WTC11 (cell line): ENCODE data around the gene POLK. TPM values are rescaled to one million over a fixed set of nuclear protein-coding genes. Genes with fewer than 3 reads are reported as not detected.

Source experiments
- ATAC-seq: fragments of 200-7000 bp; cut with Tn5 transposase; 2 replicates; pipeline ENCODE4 v1.10.0; 2021; ENCODE audit warnings: mild to moderate bottlenecking, moderate library complexity
- CTCF ChIA-PET: fragments of 300-600 bp; sonication (Branson Sonifier 250); formaldehyde crosslinking; loops from one replicate; lab custom pipeline; 2021; ENCODE audit warnings: antibody characterized with exemption; lab: Charles Lee
- POLR2A ChIA-PET: fragments of 350-600 bp; sonication (Branson Sonifier 250); formaldehyde crosslinking; loops from one replicate; lab custom pipeline; 2021; ENCODE audit warnings: antibody characterized with exemption; lab: Charles Lee
- DNase-seq: peaks from one replicate; pipeline ENCODE4 v3.0.0; 2021; ENCODE audit warnings: low spot score
- H3K27ac Mint-ChIP-seq: 2 replicates; pipeline ENCODE4 v1.8.0; 2021; ENCODE audit warnings: mixed read lengths
- H3K27me3 Mint-ChIP-seq: 2 replicates; pipeline ENCODE4 v1.8.0; 2021; ENCODE audit warnings: low read depth, mild to moderate bottlenecking, moderate library complexity, mixed read lengths
- H3K36me3 Mint-ChIP-seq: 2 replicates; pipeline ENCODE4 v1.8.0; 2021; ENCODE audit warnings: mixed read lengths
- H3K4me1 Mint-ChIP-seq: 2 replicates; pipeline ENCODE4 v1.8.0; 2022; ENCODE audit warnings: mixed read lengths
- H3K4me3 Mint-ChIP-seq: 2 replicates; pipeline ENCODE4 v1.8.0; 2021; ENCODE audit warnings: mild to moderate bottlenecking, moderate library complexity, mixed read lengths
- H3K9me3 Mint-ChIP-seq: 2 replicates; pipeline ENCODE4 v1.8.0; 2021; ENCODE audit warnings: mixed read lengths
- ATF1 ChIP-seq: sonication (generic); formaldehyde crosslinking; IDR thresholded peaks from 2 replicates; pipeline ENCODE4 v1.8.1; 2023; ENCODE audit warnings: mild to moderate bottlenecking, moderate library complexity, missing genetic modification reagents
- CREM ChIP-seq: sonication (generic); formaldehyde crosslinking; IDR thresholded peaks from 2 replicates; pipeline ENCODE4 v1.8.1; 2022; ENCODE audit warnings: mild to moderate bottlenecking, missing genetic modification reagents, moderate library complexity
- FOXJ3 ChIP-seq: sonication (generic); formaldehyde crosslinking; IDR thresholded peaks from 2 replicates; pipeline ENCODE4 v1.9.0; 2021; ENCODE audit warnings: missing genetic modification reagents, mild to moderate bottlenecking, borderline replicate concordance
- IRF2 ChIP-seq: sonication (generic); formaldehyde crosslinking; IDR thresholded peaks from 2 replicates; pipeline ENCODE4 v1.8.0; 2022; ENCODE audit warnings: low read depth, missing genetic modification reagents, borderline replicate concordance
- JAZF1 ChIP-seq: fragments of 250-450 bp; sonication (Bioruptor Pico); IDR thresholded peaks from 2 replicates; pipeline ENCODE4 v1.9.0; 2021; ENCODE audit warnings: moderate library complexity, mild to moderate bottlenecking, inconsistent platforms
- MYBL2 ChIP-seq: sonication (generic); formaldehyde crosslinking; IDR thresholded peaks from 2 replicates; pipeline ENCODE4 v1.8.1; 2023; ENCODE audit warnings: mild to moderate bottlenecking, moderate library complexity, missing genetic modification reagents
- NFE2L1 ChIP-seq: sonication (generic); formaldehyde crosslinking; IDR thresholded peaks from 2 replicates; pipeline ENCODE4 v1.8.1; 2023; ENCODE audit warnings: missing genetic modification reagents
- PRRX2 ChIP-seq: fragments of 250-450 bp; sonication (Bioruptor Pico); IDR thresholded peaks from 2 replicates; pipeline ENCODE4 v1.8.0; 2021; ENCODE audit warnings: mild to moderate bottlenecking
- RELA ChIP-seq: sonication (generic); formaldehyde crosslinking; IDR thresholded peaks from 2 replicates; pipeline ENCODE4 v1.8.1; 2022; ENCODE audit warnings: missing genetic modification reagents, mild to moderate bottlenecking, borderline replicate concordance
- ZNF219 ChIP-seq: sonication (generic); formaldehyde crosslinking; IDR thresholded peaks from 2 replicates; pipeline ENCODE4 v1.8.0; 2023; ENCODE audit warnings: missing genetic modification reagents, mild to moderate bottlenecking, borderline replicate concordance
- total RNA-seq: library from RNA; stranded (reverse); gene quantifications from 3 replicates; pipeline ENCODE4 v1.2.3, GENCODE V29; 2021
- TF ChIP-seq, protein P1 (sequence below): fragments of 250-450 bp; sonication (Bioruptor Pico); conservative IDR thresholded peaks from 2 replicates; pipeline ENCODE4 v1.9.0; 2021; ENCODE audit warnings: mild to moderate bottlenecking
- TF ChIP-seq, protein P2 (sequence below): sonication (generic); formaldehyde crosslinking; IDR thresholded peaks from 2 replicates; pipeline ENCODE4 v1.8.1; 2023; ENCODE audit warnings: mild to moderate bottlenecking, missing genetic modification reagents, moderate library complexity
- TF ChIP-seq, protein P3 (sequence below): fragments of 250-450 bp; sonication (Bioruptor Pico); IDR thresholded peaks from 2 replicates; pipeline ENCODE4 v1.9.0; 2021; ENCODE audit warnings: mild to moderate bottlenecking, borderline replicate concordance
- TF ChIP-seq, protein P4 (sequence below): sonication (generic); formaldehyde crosslinking; IDR thresholded peaks from 2 replicates; pipeline ENCODE4 v1.8.1; 2022; ENCODE audit warnings: mild to moderate bottlenecking, moderate library complexity, missing genetic modification reagents
- TF ChIP-seq, protein P5 (sequence below): sonication (generic); formaldehyde crosslinking; IDR thresholded peaks from 2 replicates; pipeline ENCODE4 v1.8.0; 2022; ENCODE audit warnings: missing genetic modification reagents

POLK gene
- total RNA-seq, 1 experiment from 2014 or later: 7.1 TPM

DNA sequence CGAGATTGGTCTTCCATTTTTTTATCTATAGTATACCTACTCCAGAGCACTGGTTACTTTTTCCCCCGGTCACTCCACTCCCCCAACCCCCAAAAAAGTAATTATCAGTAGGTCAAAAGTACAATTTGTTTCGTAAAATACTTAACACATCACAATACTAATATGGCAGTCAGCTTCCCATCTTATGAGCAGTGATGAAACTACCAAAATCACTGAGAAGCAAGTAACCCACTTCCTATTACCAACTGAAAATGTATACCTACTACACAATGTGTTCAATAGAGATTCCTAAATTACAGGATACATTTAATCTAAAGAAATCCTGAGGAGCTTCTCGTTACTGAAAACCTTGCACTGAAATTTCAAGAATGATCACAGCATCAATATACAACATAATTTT is 2.1 kb upstream of the POLK start:
- H3K4me1 Mint-ChIP-seq: peaks cover 19% of the 10 kb centered on the region
- no peak for TF ChIP-seq ATF1 (CRISPR knock-in tag)
- TF ChIP-seq, protein P1, sequence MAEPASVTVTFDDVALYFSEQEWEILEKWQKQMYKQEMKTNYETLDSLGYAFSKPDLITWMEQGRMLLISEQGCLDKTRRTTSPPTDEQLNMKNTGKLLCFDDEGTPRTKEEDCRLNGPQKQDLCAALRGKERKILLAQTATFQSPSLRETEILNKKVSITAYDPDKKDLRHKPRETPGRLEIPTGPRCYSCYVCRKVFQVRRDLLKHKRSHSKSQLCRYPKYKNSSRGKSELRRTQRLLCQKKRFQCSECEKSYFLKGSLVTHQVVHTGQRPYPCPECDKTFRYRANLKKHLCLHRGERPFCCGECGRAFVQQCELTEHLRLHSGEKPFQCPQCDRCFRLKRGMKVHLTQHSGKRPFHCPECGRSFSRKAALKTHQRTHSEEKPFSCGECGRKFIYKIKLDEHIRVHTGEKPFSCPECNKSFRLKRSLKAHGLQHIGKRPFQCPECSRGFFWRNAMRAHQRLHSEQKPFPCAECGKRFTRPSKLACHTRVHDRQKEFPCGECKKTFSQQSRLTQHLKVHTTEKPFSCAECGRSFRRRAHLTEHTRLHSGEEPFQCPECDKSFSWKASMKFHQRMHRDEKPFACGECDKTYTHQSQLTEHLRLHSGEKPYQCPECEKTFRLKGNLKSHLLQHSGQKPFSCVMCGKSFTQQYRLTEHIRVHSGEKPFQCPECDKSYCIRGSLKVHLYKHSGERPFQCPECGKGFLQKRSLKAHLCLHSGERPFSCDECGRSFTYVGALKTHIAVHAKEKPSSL (CRISPR knock-in tag): no peak
- TF ChIP-seq JAZF1 (CRISPR knock-in tag): no peak
- TF ChIP-seq CREM (CRISPR knock-in tag): no peak
- TF ChIP-seq, protein P2, sequence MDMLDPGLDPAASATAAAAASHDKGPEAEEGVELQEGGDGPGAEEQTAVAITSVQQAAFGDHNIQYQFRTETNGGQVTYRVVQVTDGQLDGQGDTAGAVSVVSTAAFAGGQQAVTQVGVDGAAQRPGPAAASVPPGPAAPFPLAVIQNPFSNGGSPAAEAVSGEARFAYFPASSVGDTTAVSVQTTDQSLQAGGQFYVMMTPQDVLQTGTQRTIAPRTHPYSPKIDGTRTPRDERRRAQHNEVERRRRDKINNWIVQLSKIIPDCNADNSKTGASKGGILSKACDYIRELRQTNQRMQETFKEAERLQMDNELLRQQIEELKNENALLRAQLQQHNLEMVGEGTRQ (CRISPR knock-in tag): no peak
- TF ChIP-seq, protein P3, sequence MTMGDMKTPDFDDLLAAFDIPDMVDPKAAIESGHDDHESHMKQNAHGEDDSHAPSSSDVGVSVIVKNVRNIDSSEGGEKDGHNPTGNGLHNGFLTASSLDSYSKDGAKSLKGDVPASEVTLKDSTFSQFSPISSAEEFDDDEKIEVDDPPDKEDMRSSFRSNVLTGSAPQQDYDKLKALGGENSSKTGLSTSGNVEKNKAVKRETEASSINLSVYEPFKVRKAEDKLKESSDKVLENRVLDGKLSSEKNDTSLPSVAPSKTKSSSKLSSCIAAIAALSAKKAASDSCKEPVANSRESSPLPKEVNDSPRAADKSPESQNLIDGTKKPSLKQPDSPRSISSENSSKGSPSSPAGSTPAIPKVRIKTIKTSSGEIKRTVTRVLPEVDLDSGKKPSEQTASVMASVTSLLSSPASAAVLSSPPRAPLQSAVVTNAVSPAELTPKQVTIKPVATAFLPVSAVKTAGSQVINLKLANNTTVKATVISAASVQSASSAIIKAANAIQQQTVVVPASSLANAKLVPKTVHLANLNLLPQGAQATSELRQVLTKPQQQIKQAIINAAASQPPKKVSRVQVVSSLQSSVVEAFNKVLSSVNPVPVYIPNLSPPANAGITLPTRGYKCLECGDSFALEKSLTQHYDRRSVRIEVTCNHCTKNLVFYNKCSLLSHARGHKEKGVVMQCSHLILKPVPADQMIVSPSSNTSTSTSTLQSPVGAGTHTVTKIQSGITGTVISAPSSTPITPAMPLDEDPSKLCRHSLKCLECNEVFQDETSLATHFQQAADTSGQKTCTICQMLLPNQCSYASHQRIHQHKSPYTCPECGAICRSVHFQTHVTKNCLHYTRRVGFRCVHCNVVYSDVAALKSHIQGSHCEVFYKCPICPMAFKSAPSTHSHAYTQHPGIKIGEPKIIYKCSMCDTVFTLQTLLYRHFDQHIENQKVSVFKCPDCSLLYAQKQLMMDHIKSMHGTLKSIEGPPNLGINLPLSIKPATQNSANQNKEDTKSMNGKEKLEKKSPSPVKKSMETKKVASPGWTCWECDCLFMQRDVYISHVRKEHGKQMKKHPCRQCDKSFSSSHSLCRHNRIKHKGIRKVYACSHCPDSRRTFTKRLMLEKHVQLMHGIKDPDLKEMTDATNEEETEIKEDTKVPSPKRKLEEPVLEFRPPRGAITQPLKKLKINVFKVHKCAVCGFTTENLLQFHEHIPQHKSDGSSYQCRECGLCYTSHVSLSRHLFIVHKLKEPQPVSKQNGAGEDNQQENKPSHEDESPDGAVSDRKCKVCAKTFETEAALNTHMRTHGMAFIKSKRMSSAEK: no peak
- TF ChIP-seq NFE2L1 (CRISPR knock-in tag): no peak
- TF ChIP-seq PRRX2 (CRISPR knock-in tag): no peak
- TF ChIP-seq, protein P4, sequence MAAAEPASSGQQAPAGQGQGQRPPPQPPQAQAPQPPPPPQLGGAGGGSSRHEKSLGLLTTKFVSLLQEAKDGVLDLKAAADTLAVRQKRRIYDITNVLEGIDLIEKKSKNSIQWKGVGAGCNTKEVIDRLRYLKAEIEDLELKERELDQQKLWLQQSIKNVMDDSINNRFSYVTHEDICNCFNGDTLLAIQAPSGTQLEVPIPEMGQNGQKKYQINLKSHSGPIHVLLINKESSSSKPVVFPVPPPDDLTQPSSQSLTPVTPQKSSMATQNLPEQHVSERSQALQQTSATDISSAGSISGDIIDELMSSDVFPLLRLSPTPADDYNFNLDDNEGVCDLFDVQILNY (CRISPR knock-in tag): no peak
- no peak for TF ChIP-seq MYBL2 (CRISPR knock-in tag)
- no peak for TF ChIP-seq IRF2
- no peak for TF ChIP-seq ZNF219 (CRISPR knock-in tag)
- TF ChIP-seq RELA (CRISPR knock-in tag): no peak
- no peak for TF ChIP-seq FOXJ3 (CRISPR knock-in tag)
- TF ChIP-seq, protein P5, sequence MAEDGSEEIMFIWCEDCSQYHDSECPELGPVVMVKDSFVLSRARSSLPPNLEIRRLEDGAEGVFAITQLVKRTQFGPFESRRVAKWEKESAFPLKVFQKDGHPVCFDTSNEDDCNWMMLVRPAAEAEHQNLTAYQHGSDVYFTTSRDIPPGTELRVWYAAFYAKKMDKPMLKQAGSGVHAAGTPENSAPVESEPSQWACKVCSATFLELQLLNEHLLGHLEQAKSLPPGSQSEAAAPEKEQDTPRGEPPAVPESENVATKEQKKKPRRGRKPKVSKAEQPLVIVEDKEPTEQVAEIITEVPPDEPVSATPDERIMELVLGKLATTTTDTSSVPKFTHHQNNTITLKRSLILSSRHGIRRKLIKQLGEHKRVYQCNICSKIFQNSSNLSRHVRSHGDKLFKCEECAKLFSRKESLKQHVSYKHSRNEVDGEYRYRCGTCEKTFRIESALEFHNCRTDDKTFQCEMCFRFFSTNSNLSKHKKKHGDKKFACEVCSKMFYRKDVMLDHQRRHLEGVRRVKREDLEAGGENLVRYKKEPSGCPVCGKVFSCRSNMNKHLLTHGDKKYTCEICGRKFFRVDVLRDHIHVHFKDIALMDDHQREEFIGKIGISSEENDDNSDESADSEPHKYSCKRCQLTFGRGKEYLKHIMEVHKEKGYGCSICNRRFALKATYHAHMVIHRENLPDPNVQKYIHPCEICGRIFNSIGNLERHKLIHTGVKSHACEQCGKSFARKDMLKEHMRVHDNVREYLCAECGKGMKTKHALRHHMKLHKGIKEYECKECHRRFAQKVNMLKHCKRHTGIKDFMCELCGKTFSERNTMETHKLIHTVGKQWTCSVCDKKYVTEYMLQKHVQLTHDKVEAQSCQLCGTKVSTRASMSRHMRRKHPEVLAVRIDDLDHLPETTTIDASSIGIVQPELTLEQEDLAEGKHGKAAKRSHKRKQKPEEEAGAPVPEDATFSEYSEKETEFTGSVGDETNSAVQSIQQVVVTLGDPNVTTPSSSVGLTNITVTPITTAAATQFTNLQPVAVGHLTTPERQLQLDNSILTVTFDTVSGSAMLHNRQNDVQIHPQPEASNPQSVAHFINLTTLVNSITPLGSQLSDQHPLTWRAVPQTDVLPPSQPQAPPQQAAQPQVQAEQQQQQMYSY (CRISPR knock-in tag): no peak
- ChIA-PET CTCF (no interaction called here), POLR2A (interaction anchor here (1.2 kb wide), 1 partner anchor 273 kb away, joined by 3 read pairs; the partner anchor contains the start of gene ANKRD31)
- DNase-seq: no peak
- no peak for ATAC-seq
- peaks cover 5% of the 10 kb centered on the region; the same call in 1 of the 2 replicates for H3K36me3 Mint-ChIP-seq
- peaks cover 10% of the 10 kb centered on the region for H3K9me3 Mint-ChIP-seq
- no peaks in the 10 kb centered on the region for H3K27me3 Mint-ChIP-seq
- no peak overlapping the region for H3K27ac Mint-ChIP-seq
- peak overlapping the region; percentile 93 for H3K4me3 Mint-ChIP-seq
